Activated CD4-positive, CD25-positive, alpha-beta regulatory T cell treated with anti-CD3 and anti-CD28 coated beads, Interleukin-2, amount 50 U/mL, for 24 hours (primary cell): ENCODE results near the gene ENO2.

Source experiments
- ATAC-seq, 2 donors: fragments of 150-1000 bp; cut with Tn5 transposase; one replicate each; pipeline ENCODE4 v1.10.0; 2021; ENCODE audit warnings: mild to moderate bottlenecking in 1 of 2, moderate library complexity in 1 of 2

Gene ENO2

DNA sequence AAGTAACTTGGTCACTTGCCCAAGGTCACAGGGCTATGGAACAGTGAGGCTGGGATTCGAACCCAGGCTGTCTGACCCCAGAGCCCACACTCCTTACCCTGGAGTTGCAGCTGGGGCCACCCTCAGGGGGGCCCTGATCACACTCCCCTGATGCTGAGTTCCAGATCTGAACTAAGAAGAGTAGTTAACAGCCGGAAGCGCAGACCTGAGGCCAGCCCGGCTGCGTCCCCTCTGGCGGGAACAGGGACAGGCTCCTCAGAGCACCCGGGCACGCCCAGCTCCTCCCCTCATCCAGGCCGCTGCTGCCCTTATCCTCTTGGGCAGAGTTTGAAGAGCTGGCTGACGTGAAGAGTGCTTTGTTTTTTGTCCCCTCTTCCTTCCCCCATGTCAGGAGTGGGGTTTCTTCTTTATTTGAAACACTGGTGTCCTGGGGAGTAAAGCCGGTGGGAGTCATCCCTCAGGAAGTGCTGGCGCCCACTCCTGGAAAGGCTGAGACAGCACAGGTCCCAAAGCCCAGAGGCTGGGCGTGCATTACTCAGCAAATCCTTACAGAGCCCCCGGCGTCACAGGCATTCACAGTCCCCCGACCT is 47.4 kb downstream of the ENO2 start:
- peak; percentile 39 to 47 for ATAC-seq

DNA sequence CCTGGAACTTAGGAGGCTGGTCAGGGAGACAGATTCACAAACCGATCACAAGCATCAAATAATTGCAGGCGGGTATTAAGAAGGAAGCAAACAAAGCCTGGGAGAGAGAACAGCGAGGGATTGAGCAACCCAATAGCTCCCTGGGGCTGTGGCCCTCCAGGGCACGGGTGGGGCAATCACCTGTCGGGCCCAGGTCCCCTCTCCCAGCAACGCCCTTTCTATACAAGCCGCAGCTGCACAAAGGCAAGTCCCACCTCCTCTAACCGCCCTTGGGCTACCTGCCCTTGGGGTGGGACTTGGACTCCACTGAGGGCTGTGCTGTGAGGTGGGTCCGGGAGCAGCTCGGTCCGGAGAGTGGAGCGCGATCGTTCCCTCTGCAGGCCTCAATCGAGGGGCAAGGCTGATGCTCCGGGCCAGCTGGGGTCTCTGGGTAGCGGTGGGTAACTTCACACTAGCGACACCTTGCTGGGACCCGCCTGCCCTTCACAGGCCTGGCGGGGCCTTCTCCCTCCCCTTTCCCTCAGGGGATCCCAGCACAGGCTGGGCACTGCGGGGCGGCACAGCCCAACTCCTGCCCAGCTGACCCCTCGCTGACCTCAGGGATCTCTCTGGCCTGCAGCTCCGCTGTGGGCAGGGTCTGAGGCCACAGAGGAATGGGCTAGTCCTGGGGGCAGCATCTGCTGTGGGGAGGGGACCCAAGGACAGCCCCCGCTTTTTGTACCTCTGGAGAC is 48.1 kb downstream of the ENO2 start:
- ATAC-seq = no peak

DNA sequence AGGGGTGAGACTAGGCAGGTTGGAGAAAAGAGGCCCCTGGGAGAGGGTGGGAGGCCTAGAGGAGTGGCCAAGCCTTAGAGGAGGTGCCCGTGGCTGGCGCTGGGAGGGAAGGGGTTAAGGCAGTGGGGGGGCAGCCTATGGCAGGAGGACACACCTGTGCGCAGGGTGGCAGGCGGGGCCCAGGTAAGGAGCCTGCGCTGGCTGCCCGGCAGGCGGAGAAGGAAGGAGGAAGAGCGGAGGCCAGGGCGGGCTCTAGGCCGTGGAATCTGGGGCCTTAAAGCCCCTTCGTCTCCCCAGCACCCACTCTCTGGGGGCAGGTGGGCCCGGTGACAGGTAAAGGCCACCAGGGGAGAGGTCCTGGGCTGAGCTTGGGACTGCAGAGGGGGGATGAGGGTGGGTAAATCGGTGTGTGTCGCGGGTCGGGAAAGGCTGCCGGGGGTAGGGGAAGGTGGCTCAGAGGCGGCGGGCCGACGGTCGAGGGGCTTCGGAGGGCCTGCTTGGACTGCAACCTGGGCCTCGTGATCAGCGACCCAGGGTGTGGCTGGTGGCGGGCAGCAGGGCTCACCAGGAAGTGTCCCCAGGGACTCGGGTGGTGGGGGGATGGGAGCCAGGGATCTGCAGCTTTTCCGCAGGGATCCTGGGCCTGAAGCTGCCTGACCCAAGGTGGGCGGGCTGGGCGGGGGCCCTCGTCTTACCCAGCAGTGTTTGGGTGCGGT is 48.8 kb downstream of the ENO2 start:
- ATAC-seq = no peak

DNA sequence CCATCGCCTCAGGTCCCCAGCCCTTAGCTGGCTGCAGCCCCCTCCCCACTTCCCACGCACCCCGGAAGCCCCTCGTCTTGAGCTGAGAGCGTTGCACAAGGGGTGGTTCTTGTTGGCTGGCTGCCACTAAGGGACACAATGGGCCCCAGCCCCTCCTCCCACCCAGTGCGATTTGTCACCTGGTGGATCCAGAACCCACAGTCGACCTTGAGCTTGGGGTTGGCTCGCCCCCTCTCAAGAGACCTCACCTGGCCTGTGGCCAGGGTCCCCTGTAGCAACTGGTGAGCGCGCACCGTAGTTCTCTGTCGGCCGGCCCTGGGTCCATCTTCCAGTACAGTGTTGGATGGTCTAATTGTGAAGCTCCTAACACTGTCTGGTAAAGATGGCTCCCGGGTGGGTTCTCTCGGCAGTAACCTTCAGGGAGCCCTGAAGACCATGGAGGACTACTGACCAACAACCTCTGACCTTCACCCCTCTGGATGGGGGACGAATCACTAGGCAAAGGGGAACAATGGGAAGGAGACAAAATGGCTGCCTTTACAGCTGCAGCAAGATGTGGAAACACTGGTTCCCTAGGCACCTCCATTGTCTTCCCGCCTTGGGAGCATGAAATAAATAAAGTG is 49.5 kb downstream of the ENO2 start:
- no peak for ATAC-seq

DNA sequence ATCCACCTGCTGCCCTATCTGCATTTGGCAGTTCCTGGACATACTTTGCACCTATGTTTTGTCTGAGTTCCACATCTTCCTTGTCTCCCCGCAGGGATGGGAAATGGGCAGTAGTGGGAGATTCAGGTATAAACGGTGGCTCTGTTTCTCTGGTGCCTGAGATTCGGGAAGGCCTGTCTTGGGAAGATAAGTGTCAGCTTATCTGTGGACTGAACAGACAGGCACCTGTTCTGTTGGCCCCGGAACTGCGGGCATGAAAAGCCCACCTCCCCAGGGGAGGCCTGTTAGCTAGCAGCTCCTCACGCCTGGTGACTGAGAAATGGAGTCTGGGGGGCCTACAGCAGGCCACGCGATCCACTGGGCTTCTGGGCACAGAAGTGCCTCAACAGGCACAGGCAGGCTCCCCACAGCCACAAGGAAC is 50.2 kb downstream of the ENO2 start:
- ATAC-seq = no peak

DNA sequence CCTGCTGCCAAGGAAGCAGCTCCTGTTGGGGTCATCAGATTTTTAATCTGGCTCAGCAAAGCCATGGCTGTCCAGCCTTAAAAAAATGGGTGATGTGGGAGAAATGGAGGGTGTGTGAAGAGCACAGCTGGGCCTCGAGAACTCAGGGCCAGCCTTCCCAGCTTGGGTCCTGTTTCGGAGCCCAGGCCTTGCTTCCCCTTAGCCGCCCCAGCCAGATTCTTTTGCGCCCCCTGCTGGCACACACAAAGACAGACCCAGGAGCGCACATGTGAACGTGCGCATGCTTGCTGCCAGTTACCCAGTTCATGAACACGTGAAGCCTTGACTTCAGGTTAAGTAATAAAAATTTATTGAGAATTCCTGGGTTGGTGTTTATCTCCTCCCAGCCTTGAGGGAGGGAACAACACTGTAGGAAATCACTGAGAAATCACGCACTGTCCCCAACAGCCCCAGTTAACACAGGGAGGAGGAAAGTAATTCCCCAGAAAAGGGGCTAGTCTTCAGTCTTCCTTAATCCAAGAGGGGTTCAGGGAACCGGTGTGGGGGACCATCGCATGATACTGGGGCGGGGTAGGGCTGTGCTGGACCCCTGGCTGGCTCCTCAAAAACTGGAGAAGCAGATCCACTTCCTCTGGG is 50.8 kb downstream of the ENO2 start:
- ATAC-seq = peak; percentile 37 to 46

DNA sequence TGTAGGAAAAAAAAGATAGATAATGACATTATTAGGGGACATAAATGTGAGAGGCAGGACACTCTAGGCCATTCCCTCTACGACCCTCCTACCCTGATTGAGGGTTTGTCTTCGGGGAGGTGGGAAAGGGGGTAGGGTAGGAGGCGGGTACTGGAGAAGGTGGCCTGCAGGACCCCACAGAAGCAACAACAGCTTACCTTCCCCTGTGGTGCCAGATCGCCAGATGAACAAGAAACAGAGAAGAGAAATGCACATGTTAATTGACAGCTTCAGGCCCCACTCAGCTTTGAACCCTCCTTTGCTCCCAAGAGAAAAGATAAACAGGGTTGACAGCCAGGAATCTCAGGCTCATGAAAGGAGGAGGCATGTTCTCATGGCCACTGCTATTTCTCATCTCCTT is 51.3 kb downstream of the ENO2 start:
- no peak for ATAC-seq

DNA sequence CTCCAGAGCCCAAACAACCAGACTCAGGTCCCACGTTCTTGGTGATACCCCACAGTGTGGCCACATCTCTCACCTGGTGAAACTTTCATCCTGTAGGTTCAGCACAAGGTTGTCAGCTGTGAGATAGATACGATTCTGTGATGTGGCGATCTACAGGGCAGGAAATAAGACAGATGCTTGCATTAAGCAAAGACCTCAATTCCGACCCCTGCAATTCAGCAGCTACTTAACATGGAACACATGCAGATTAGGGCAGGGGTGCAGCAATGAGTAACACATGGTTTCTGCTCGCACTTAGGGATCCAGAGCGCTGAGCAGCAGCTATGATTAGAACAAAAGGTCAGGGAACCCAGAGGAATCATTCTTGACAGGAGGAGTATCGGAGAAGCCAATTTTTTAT is 52.0 kb downstream of the ENO2 start:
- no peak for ATAC-seq

DNA sequence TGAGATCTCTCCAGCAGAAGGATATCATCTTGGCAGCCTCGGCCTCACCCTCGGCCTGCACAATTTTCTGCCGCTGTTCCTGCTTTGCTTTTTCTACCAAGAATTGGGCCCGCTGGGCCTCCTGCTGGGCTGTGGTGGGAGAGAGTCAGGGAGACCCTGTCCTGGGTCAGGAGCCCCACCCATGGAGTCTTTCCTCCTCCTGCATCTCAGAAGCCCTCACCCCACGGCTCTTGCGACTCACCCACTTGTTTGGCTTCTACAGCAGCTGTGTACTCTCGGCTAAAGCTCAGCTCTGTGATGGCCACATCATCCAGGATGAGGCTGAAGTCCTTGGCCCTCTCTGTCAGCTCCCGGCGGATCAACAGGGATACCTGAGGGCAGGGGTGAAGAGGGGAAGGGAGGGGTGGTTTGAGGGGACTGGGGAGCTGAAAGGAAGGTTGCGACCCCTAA is 53.3 kb downstream of the ENO2 start:
- ATAC-seq = no peak

DNA sequence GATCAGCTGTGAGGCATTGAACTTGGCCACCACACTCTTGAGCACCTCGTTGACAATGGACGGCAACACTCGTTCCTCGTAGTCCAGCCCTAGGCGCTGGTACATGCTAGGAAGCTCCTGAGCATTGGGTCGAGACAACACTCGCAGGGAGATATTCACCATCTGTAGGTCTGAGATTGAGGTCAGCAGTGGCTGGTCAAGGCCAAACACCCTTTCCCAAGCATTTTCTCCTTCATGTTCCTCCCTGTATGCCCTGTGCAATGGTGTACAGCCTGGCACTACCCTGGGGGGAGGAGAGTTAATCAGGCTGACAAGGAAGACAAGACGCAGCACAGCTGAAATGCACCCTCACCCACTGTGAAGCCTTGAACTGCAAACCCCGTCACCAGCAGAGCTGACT is 54.0 kb downstream of the ENO2 start:
- no peak for ATAC-seq

DNA sequence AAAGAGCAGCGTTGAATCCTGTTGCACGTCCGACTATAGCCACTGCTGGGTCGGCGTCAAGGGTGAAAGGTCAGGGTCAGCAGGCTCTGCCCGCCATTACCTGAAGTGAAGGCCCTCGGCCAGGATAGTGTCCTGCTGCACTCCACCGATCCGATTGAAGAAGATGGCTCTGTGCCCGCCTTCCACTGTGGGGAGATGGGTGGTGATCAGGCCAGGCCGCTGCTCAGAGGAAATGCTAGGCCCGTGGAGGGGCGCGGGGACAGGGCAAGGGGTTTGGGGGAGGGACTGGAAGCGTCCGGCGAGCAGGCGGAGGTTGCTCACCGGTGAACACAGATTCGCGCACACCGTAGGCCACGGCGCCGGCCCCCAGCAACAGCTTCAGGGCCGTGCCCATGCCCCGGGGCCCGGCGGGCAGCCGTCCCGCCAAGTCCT is 55.7 kb downstream of the ENO2 start:
- peak; percentile 18 for ATAC-seq
